H9 (cell line): ENCODE measurements around the gene TTF2. TPM values are rescaled to one million over a fixed set of nuclear protein-coding genes. Genes with fewer than 3 reads are reported as not detected.

Source experiments
- DNase-seq: peaks from one replicate; pipeline ENCODE4 v3.0.0-alpha.2; 2017
- H2AFZ ChIP-seq: one replicate; pipeline ENCODE4 v1.6.1; 2013; ENCODE audit warnings: mild to moderate bottlenecking, low read length, control low read depth, moderate library complexity
- H2AK5ac ChIP-seq: 2 replicates; pipeline ENCODE4 v1.6.1; 2013; ENCODE audit warnings: low read length, control low read depth, mixed read lengths; ENCODE audit not compliant: insufficient read length
- H2BK120ac ChIP-seq: one replicate; pipeline ENCODE4 v1.6.1; 2013; ENCODE audit warnings: low read depth, mild to moderate bottlenecking, low read length, control low read depth, inconsistent platforms; ENCODE audit not compliant: poor library complexity, severe bottlenecking
- H2BK12ac ChIP-seq: 2 replicates; pipeline ENCODE4 v1.6.1; 2013; ENCODE audit warnings: low read length, control low read depth, mixed read lengths, low read depth; ENCODE audit not compliant: insufficient read length
- H2BK15ac ChIP-seq: 2 replicates; pipeline ENCODE4 v1.6.1; 2013; ENCODE audit warnings: low read depth, low read length, control low read depth
- H2BK20ac ChIP-seq: one replicate; pipeline ENCODE4 v1.6.1; 2013; ENCODE audit warnings: low read depth, mild to moderate bottlenecking, low read length, control low read depth, inconsistent platforms; ENCODE audit not compliant: poor library complexity, severe bottlenecking
- H2BK5ac ChIP-seq: 2 replicates; pipeline ENCODE4 v1.6.1; 2013; ENCODE audit warnings: low read length, control low read depth, mixed read lengths; ENCODE audit not compliant: insufficient read length
- H3K14ac ChIP-seq: 2 replicates; pipeline ENCODE4 v1.6.1; 2013; ENCODE audit warnings: low read length, control low read depth; ENCODE audit not compliant: insufficient read depth
- H3K18ac ChIP-seq: 2 replicates; pipeline ENCODE4 v1.6.1; 2013; ENCODE audit warnings: low read depth, mild to moderate bottlenecking, mixed read lengths, low read length, control low read depth; ENCODE audit not compliant: insufficient read length
- H3K23ac ChIP-seq: 2 replicates; pipeline ENCODE4 v1.6.1; 2013; ENCODE audit warnings: low read length, control low read depth, mixed read lengths, low read depth; ENCODE audit not compliant: insufficient read length
- H3K23me2 ChIP-seq: 2 replicates; pipeline ENCODE4 v1.6.1; 2013; ENCODE audit warnings: low read depth, mild to moderate bottlenecking, mixed read lengths, low read length, control low read depth; ENCODE audit not compliant: insufficient read length, poor library complexity, severe bottlenecking
- H3K27ac ChIP-seq: 2 replicates; pipeline ENCODE4 v1.5.1; 2013; ENCODE audit warnings: low read length, control low read depth, mixed read lengths, low read depth; ENCODE audit not compliant: insufficient read length
- H3K27me3 ChIP-seq: 2 replicates; pipeline ENCODE4 v1.6.1; 2013; ENCODE audit warnings: low read length, control low read depth, inconsistent platforms; ENCODE audit not compliant: insufficient read depth
- H3K4ac ChIP-seq: 2 replicates; pipeline ENCODE4 v1.6.1; 2013; ENCODE audit warnings: low read depth, mild to moderate bottlenecking, control low read depth, inconsistent platforms, low read length, moderate library complexity
- H3K4me1 ChIP-seq: 2 replicates; pipeline ENCODE4 v1.6.1; 2013; ENCODE audit warnings: low read length, control low read depth, inconsistent platforms; ENCODE audit not compliant: insufficient read depth
- H3K4me2 ChIP-seq: 2 replicates; pipeline ENCODE4 v1.6.1; 2013; ENCODE audit warnings: low read length, control low read depth, mixed read lengths; ENCODE audit not compliant: insufficient read length, insufficient read depth
- H3K56ac ChIP-seq: 2 replicates; pipeline ENCODE4 v1.6.1; 2013; ENCODE audit warnings: low read depth, mild to moderate bottlenecking, mixed read lengths, low read length, control low read depth; ENCODE audit not compliant: insufficient read length
- H3K79me1 ChIP-seq: 2 replicates; pipeline ENCODE4 v1.6.1; 2013; ENCODE audit warnings: low read depth, mild to moderate bottlenecking, moderate library complexity, low read length, control low read depth, inconsistent platforms; ENCODE audit not compliant: insufficient read depth, poor library complexity, severe bottlenecking
- H3K79me2 ChIP-seq: 2 replicates; pipeline ENCODE4 v1.6.1; 2013; ENCODE audit warnings: low read length, control low read depth, inconsistent platforms; ENCODE audit not compliant: insufficient read depth
- H3K9ac ChIP-seq: 2 replicates; pipeline ENCODE4 v1.6.1; 2013; ENCODE audit warnings: low read length, control low read depth, mixed read lengths; ENCODE audit not compliant: insufficient read length; ENCODE audit errors: extremely low read depth
- H3K9me3 ChIP-seq: one replicate; pipeline ENCODE4 v1.6.1; 2013; ENCODE audit warnings: low read depth, low read length, inconsistent platforms; ENCODE audit not compliant: control insufficient read depth
- H3T11ph ChIP-seq: one replicate; pipeline ENCODE4 v1.6.1; 2013; ENCODE audit warnings: mild to moderate bottlenecking, low read length, control low read depth, inconsistent platforms
- H4K20me1 ChIP-seq: one replicate; pipeline ENCODE4 v1.6.1; 2013; ENCODE audit not compliant: control insufficient read depth, insufficient read length, insufficient read depth
- H4K5ac ChIP-seq: 2 replicates; pipeline ENCODE4 v1.6.1; 2013; ENCODE audit warnings: low read depth, mild to moderate bottlenecking, mixed read lengths, low read length, control low read depth; ENCODE audit not compliant: insufficient read length
- H4K8ac ChIP-seq: replicated peaks from 2 replicates; pipeline ENCODE4 v1.6.1; 2013; ENCODE audit warnings: low read length, control low read depth, mixed read lengths, low read depth; ENCODE audit not compliant: insufficient read length
- H4K91ac ChIP-seq: 2 replicates; pipeline ENCODE4 v1.6.1; 2013; ENCODE audit warnings: low read depth, mild to moderate bottlenecking, moderate library complexity, mixed read lengths, low read length, control low read depth; ENCODE audit not compliant: insufficient read length
- H3K27ac Mint-ChIP-seq, 3 experiments: 2 replicates in 2 of 3; 3 replicates in 1 of 3; pipeline ENCODE4 v1.8.0; 2020 to 2021; ENCODE audit warnings: mixed read lengths in 3 of 3, mild to moderate bottlenecking in 1 of 3, moderate library complexity in 1 of 3
- H3K27me3 Mint-ChIP-seq: 2 replicates; pipeline ENCODE4 v1.8.0; 2021; ENCODE audit warnings: low read depth, mild to moderate bottlenecking, moderate library complexity, mixed read lengths
- H3K36me3 Mint-ChIP-seq, 3 experiments: 2 replicates in 2 of 3; 3 replicates in 1 of 3; pipeline ENCODE4 v1.8.0; 2020 to 2021; ENCODE audit warnings: low read depth in 3 of 3, mixed read lengths in 3 of 3; ENCODE audit not compliant: insufficient read depth in 1 of 3
- H3K4me1 Mint-ChIP-seq, 2 experiments: 2 replicates each; pipeline ENCODE4 v1.8.0; 2020; ENCODE audit warnings: mixed read lengths in 2 of 2
- H3K4me3 Mint-ChIP-seq, 2 experiments: 2 replicates in 1 of 2; 3 replicates in 1 of 2; pipeline ENCODE4 v1.8.0; 2020 to 2021; ENCODE audit warnings: mild to moderate bottlenecking in 2 of 2, mixed read lengths in 2 of 2, moderate library complexity in 1 of 2
- H3K9me3 Mint-ChIP-seq, 2 experiments: 2 replicates in 1 of 2; 3 replicates in 1 of 2; pipeline ENCODE4 v1.8.0; 2020; ENCODE audit warnings: mild to moderate bottlenecking in 2 of 2, mixed read lengths in 2 of 2, moderate library complexity in 1 of 2
- total RNA-seq: library from RNA; stranded (reverse); gene quantifications from 2 replicates; pipeline ENCODE4 v1.2.1, GENCODE V29; 2021
- TF ChIP-seq, protein P1 (sequence below): fragments of 200-600 bp; sonication (generic); conservative IDR thresholded peaks from 3 replicates; pipeline ENCODE4 v1.8.0; 2021; ENCODE audit warnings: antibody characterized with exemption, mild to moderate bottlenecking

Gene TTF2
- total RNA-seq, 1 experiment from 2014 or later: 86.4 TPM

GRCh38 chr1:117143172-117143571 lies 83.0 kb downstream of the TTF2 start:
- Mint-ChIP-seq H3K27ac (no peak overlapping the region), H3K9me3 (no peaks in the 10 kb centered on the region), H3K4me3 (no peak overlapping the region), H3K36me3 (no peaks in the 10 kb centered on the region), H3K27me3 (no peaks in the 10 kb centered on the region), H3K4me1 (peaks cover 17 to 21% of the 10 kb centered on the region in 2 experiments)
- Histone ChIP-seq H3K4ac (no peak overlapping the region), H3K27ac (no peak overlapping the region), H3K9me3 (no peaks in the 10 kb centered on the region), H4K8ac (no peak overlapping the region), H2BK120ac (no peak overlapping the region), H2AFZ (no peak overlapping the region), H2BK20ac (no peak overlapping the region), H3K23ac (no peak overlapping the region), H2AK5ac (no peak overlapping the region), H2BK5ac (no peak overlapping the region), H2BK12ac (no peak overlapping the region), H3K79me1 (no peaks in the 10 kb centered on the region), H3K27me3 (no peaks in the 10 kb centered on the region), H3K14ac (no peak overlapping the region), H3K79me2 (no peaks in the 10 kb centered on the region), H3K18ac (no peak overlapping the region), H3K23me2 (no peaks in the 10 kb centered on the region), H3K4me1 (peaks cover 3% of the 10 kb centered on the region; the same call in 1 of the 2 replicates), H3T11ph (no peak overlapping the region), H3K4me2 (no peak overlapping the region), H4K5ac (no peak overlapping the region), H3K56ac (no peak overlapping the region), H4K20me1 (no peaks in the 10 kb centered on the region), H2BK15ac (no peak overlapping the region), H3K9ac (no peak overlapping the region), H4K91ac (no peak overlapping the region)
- no peak for DNase-seq
- TF ChIP-seq, protein P1, sequence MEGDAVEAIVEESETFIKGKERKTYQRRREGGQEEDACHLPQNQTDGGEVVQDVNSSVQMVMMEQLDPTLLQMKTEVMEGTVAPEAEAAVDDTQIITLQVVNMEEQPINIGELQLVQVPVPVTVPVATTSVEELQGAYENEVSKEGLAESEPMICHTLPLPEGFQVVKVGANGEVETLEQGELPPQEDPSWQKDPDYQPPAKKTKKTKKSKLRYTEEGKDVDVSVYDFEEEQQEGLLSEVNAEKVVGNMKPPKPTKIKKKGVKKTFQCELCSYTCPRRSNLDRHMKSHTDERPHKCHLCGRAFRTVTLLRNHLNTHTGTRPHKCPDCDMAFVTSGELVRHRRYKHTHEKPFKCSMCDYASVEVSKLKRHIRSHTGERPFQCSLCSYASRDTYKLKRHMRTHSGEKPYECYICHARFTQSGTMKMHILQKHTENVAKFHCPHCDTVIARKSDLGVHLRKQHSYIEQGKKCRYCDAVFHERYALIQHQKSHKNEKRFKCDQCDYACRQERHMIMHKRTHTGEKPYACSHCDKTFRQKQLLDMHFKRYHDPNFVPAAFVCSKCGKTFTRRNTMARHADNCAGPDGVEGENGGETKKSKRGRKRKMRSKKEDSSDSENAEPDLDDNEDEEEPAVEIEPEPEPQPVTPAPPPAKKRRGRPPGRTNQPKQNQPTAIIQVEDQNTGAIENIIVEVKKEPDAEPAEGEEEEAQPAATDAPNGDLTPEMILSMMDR: no peak
